Measurements from ENCODE around the gene PRR33.

- TF ChIP-seq, protein P1, sequence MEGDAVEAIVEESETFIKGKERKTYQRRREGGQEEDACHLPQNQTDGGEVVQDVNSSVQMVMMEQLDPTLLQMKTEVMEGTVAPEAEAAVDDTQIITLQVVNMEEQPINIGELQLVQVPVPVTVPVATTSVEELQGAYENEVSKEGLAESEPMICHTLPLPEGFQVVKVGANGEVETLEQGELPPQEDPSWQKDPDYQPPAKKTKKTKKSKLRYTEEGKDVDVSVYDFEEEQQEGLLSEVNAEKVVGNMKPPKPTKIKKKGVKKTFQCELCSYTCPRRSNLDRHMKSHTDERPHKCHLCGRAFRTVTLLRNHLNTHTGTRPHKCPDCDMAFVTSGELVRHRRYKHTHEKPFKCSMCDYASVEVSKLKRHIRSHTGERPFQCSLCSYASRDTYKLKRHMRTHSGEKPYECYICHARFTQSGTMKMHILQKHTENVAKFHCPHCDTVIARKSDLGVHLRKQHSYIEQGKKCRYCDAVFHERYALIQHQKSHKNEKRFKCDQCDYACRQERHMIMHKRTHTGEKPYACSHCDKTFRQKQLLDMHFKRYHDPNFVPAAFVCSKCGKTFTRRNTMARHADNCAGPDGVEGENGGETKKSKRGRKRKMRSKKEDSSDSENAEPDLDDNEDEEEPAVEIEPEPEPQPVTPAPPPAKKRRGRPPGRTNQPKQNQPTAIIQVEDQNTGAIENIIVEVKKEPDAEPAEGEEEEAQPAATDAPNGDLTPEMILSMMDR (IDR thresholded peaks at IDR 0.05), result peak in 2 of 12 donors; percentile 8 to 9
- TF ChIP-seq POLR2A (IDR thresholded peaks at IDR 0.05), result no peak
Observed at GRCh38 chr11:1918436-1919315, 27.0 kb upstream of the PRR33 start.

All from heart left ventricle (tissue), 13 donors.